Keratinocyte (primary cell): ENCODE results near the gene MMP3. TPM values are rescaled to one million over a fixed set of nuclear protein-coding genes. Genes with fewer than 3 reads are reported as not detected.

ENCODE experiments used
- DNase-seq: peaks from one replicate; pipeline ENCODE4 v3.0.0-alpha.2; 2011; ENCODE audit warnings: low read depth, missing footprints, low spot score
- FAIRE-seq: peaks from 2 replicates; lab custom pipeline; 2011; peaks lifted over from hg19 to GRCh38; lab: Jason Lieb, UNC
- H2AFZ ChIP-seq: 2 replicates; pipeline ENCODE4 v1.6.0; 2012; ENCODE audit warnings: low read length, control low read depth, inconsistent platforms; ENCODE audit not compliant: control insufficient read depth
- H3K27ac ChIP-seq: 2 replicates; pipeline ENCODE4 v1.5.1; 2011; ENCODE audit warnings: low read length; ENCODE audit not compliant: control insufficient read depth, insufficient read depth
- H3K27me3 ChIP-seq: 3 replicates; pipeline ENCODE4 v1.6.0; 2011; ENCODE audit warnings: low read length; ENCODE audit not compliant: control insufficient read depth, insufficient read depth; ENCODE audit errors: extremely low read depth
- H3K36me3 ChIP-seq, 2 experiments: 2 replicates in 1 of 2; 3 replicates in 1 of 2; pipeline ENCODE4 v1.5.1; 2011; ENCODE audit warnings: low read length in 2 of 2, mild to moderate bottlenecking in 1 of 2; ENCODE audit not compliant: control insufficient read depth in 2 of 2, insufficient read depth in 2 of 2; ENCODE audit errors: extremely low read depth in 1 of 2
- H3K4me1 ChIP-seq: 3 replicates; pipeline ENCODE4 v1.5.1; 2011; ENCODE audit warnings: low read length; ENCODE audit not compliant: control insufficient read depth, insufficient read depth; ENCODE audit errors: extremely low read depth
- H3K4me2 ChIP-seq: 3 replicates; pipeline ENCODE4 v1.6.0; 2011; ENCODE audit warnings: low read depth, low read length; ENCODE audit not compliant: control insufficient read depth, insufficient read depth; ENCODE audit errors: extremely low read depth
- H3K4me3 ChIP-seq, 3 experiments: fragments of 200-600 bp in 1 of 3; sonication (generic) in 1 of 3; 2 replicates in 2 of 3; 3 replicates in 1 of 3; pipeline ENCODE4 v1.5.1; 2011 to 2016; ENCODE audit warnings: low read length in 3 of 3, mild to moderate bottlenecking in 3 of 3, control low read depth in 2 of 3, inconsistent platforms in 1 of 3, low read depth in 1 of 3, mixed read lengths in 1 of 3, mixed run types in 1 of 3, moderate library complexity in 1 of 3; ENCODE audit not compliant: control insufficient read depth in 2 of 3, insufficient read depth in 2 of 3; ENCODE audit errors: extremely low read depth in 1 of 3
- H3K79me2 ChIP-seq: 2 replicates; pipeline ENCODE4 v1.6.0; 2012; ENCODE audit warnings: low read length; ENCODE audit not compliant: control insufficient read depth, insufficient read depth
- H3K9ac ChIP-seq: 3 replicates; pipeline ENCODE4 v1.6.0; 2011; ENCODE audit warnings: low read length; ENCODE audit not compliant: control insufficient read depth, insufficient read depth; ENCODE audit errors: extremely low read depth
- H3K9me1 ChIP-seq: 3 replicates; pipeline ENCODE4 v1.6.0; 2011; ENCODE audit warnings: low read length; ENCODE audit not compliant: control insufficient read depth, insufficient read depth; ENCODE audit errors: extremely low read depth
- H3K9me3 ChIP-seq: 2 replicates; pipeline ENCODE4 v1.5.1; 2012; ENCODE audit warnings: low read depth, low read length; ENCODE audit not compliant: control insufficient read depth
- H4K20me1 ChIP-seq: 3 replicates; pipeline ENCODE4 v1.6.0; 2011; ENCODE audit warnings: low read length; ENCODE audit not compliant: control insufficient read depth, insufficient read depth; ENCODE audit errors: extremely low read depth
- CTCF ChIP-seq, 3 experiments: IDR thresholded peaks in 1 of 3; conservative IDR thresholded peaks in 1 of 3; optimal IDR thresholded peaks in 1 of 3; 2 replicates in 2 of 3; 3 replicates in 1 of 3; pipeline versions ENCODE3 to v1.5.1; 2011; ENCODE audit warnings: low read length in 3 of 3, mild to moderate bottlenecking in 3 of 3, moderate library complexity in 2 of 3, control low read depth in 1 of 3, inconsistent platforms in 1 of 3; ENCODE audit not compliant: insufficient read depth in 2 of 3; ENCODE audit errors: extremely low read depth in 1 of 3
- EZH2 ChIP-seq: IDR thresholded peaks from one replicate; pipeline ENCODE4 v1.6.1; 2012; ENCODE audit warnings: inconsistent platforms, mild to moderate bottlenecking, low read length, moderate library complexity
- dilution Hi-C: fragments of 300-500 bp; cut with MboI; formaldehyde crosslinking; loops from one replicate; pipeline ENCODE4 v1.7.0; 2020; ENCODE audit warnings: low sequenced_read_pairs; ENCODE audit not compliant: extremely low pct_ligation_motif_present
- polyA plus RNA-seq, 5 experiments: library from polyadenylated mRNA; depleted of rRNA in 3 of 5; stranded (reverse) in 3 of 5; stranded (forward) in 1 of 5; unstranded in 1 of 5; fragments of >200 nt; gene quantifications; 1 replicate in 1 of 5; 2 replicates in 3 of 5; 3 replicates in 1 of 5; pipeline versions ENCODE4 v1.2.1 to v1.2.3, GENCODE V29; 2011 to 2012; ENCODE audit warnings: missing spikeins in 2 of 5, low read depth in 1 of 5, low replicate concordance in 1 of 5

Gene MMP3
- polyA plus RNA-seq, 1 donor (not counting 4 experiments of a cell fraction or from before 2014, with no cell fraction given), result 8.3 TPM

GRCh38 chr11:102829316-102830000 lies 14.0 kb downstream of the MMP3 start:
- Histone ChIP-seq H3K9me1 (no peaks in the 10 kb centered on the region), H3K4me3 (no peak overlapping the region), H3K4me2 (peak overlapping the region; percentile 56), H4K20me1 (no peaks in the 10 kb centered on the region), H3K27ac (peak overlapping the region; percentile 22), H3K9ac (no peak overlapping the region), H2AFZ (peak overlapping the region; percentile 32), H3K27me3 (no peaks in the 10 kb centered on the region), H3K36me3 (no peaks in the 10 kb centered on the region), H3K9me3 (no peaks in the 10 kb centered on the region), H3K4me1 (peaks cover 18% of the 10 kb centered on the region), H3K79me2 (no peaks in the 10 kb centered on the region)
- FAIRE-seq, result peak; percentile 94
- no peak for DNase-seq
- no peak for TF ChIP-seq CTCF (optimal IDR thresholded peaks at IDR 0.05 in 1 of 3, IDR thresholded peaks at IDR 0.05 in 1 of 3, conservative IDR thresholded peaks at IDR 0.05 in 1 of 3; ENCODE audit: extremely low read depth in 1 of 3, insufficient read depth in 2 of 3, low read length in 3 of 3)
- no peak for TF ChIP-seq EZH2
- dilution Hi-C loops, result no loop called here

- FAIRE-seq, result no peak
- Histone ChIP-seq H3K36me3 (no peaks in the 10 kb centered on the region), H3K4me1 (peaks cover 4% of the 10 kb centered on the region), H3K9me1 (no peaks in the 10 kb centered on the region), H3K27me3 (no peaks in the 10 kb centered on the region), H2AFZ (no peak overlapping the region), H3K9me3 (no peaks in the 10 kb centered on the region), H3K79me2 (no peaks in the 10 kb centered on the region), H3K9ac (no peak overlapping the region), H4K20me1 (no peaks in the 10 kb centered on the region), H3K4me2 (no peak overlapping the region), H3K4me3 (no peak overlapping the region), H3K27ac (no peak overlapping the region)
- DNase-seq, result no peak
- TF ChIP-seq EZH2 (no peak), CTCF (optimal IDR thresholded peaks at IDR 0.05 in 1 of 3, IDR thresholded peaks at IDR 0.05 in 1 of 3, conservative IDR thresholded peaks at IDR 0.05 in 1 of 3; ENCODE audit: extremely low read depth in 1 of 3, insufficient read depth in 2 of 3, low read length in 3 of 3) (no peak)
- dilution Hi-C loops, result no loop called here
Measured at GRCh38 chr11:102824556-102824955, 18.9 kb downstream of the MMP3 start.
